K562 (cell line): Measurements from ENCODE around the gene PHF10. TPM values are rescaled to one million over a fixed set of nuclear protein-coding genes. Genes with fewer than 3 reads are reported as not detected.

Experiments
- C11orf30 ChIP-seq: fragments of 450-650 bp; IDR thresholded peaks from 2 replicates; pipeline ENCODE4 v1.6.1; 2016; ENCODE audit warnings: low read depth, mild to moderate bottlenecking
- DNMT1 ChIP-seq: fragments of 450-650 bp; IDR thresholded peaks from 2 replicates; pipeline ENCODE4 v1.6.1; 2016; ENCODE audit warnings: antibody characterized with exemption, mild to moderate bottlenecking
- EHMT2 ChIP-seq: fragments of 450-650 bp; IDR thresholded peaks from 2 replicates; pipeline ENCODE4 v1.6.1; 2018; ENCODE audit warnings: antibody characterized with exemption
- ELK1 ChIP-seq: sonication (generic); formaldehyde crosslinking; IDR thresholded peaks from 2 replicates; pipeline ENCODE4 v1.8.1; 2022; ENCODE audit warnings: missing genetic modification reagents
- EP300 ChIP-seq: IDR thresholded peaks from 2 replicates; pipeline ENCODE4 v1.6.1; 2012; ENCODE audit warnings: low read length, improper control_type of control experiment
- GTF2F1 ChIP-seq: IDR thresholded peaks from 2 replicates; pipeline ENCODE4 v1.6.1; 2011; ENCODE audit warnings: low read depth, low read length, improper control_type of control experiment
- KDM2B ChIP-seq: fragments of 250-450 bp; sonication (Bioruptor Pico); IDR thresholded peaks from 2 replicates; pipeline ENCODE4 v1.8.0; 2021; ENCODE audit warnings: mild to moderate bottlenecking, moderate library complexity
- PCBP1 ChIP-seq: fragments of 200-400 bp; formaldehyde crosslinking; IDR thresholded peaks from 2 replicates; pipeline ENCODE4 v1.6.1; 2018; ENCODE audit warnings: mild to moderate bottlenecking, low read depth, low read length; ENCODE audit not compliant: poor library complexity, severe bottlenecking
- PHTF2 ChIP-seq: fragments of 250-450 bp; sonication (Bioruptor Pico); IDR thresholded peaks from 2 replicates; pipeline ENCODE4 v1.5.0; 2021; ENCODE audit warnings: mild to moderate bottlenecking
- PRDM10 ChIP-seq: fragments of 450-650 bp; IDR thresholded peaks from 2 replicates; pipeline ENCODE4 v1.6.1; 2018; ENCODE audit not compliant: partially characterized antibody
- RUNX1 ChIP-seq: sonication (generic); IDR thresholded peaks from 2 replicates; pipeline ENCODE4 v1.6.1; 2016; ENCODE audit warnings: antibody characterized with exemption, low read depth
- ZNF668 ChIP-seq: fragments of 250-450 bp; sonication (Bioruptor Pico); IDR thresholded peaks from 2 replicates; pipeline ENCODE4 v1.8.0; 2022; ENCODE audit warnings: mild to moderate bottlenecking, inconsistent platforms
- ZNF717 ChIP-seq: fragments of 250-450 bp; sonication (Bioruptor Pico); IDR thresholded peaks from 2 replicates; pipeline ENCODE4 v1.5.0; 2021
- ZSCAN32 ChIP-seq: fragments of 450-650 bp; formaldehyde crosslinking; IDR thresholded peaks from 2 replicates; pipeline ENCODE4 v1.4.0; 2020; ENCODE audit warnings: mild to moderate bottlenecking, moderate library complexity
- polyA plus RNA-seq, 8 experiments: library from polyadenylated mRNA; depleted of rRNA in 4 of 8; stranded (reverse) in 5 of 8; unstranded in 3 of 8; fragments of >200 nt; fragmentation: Nextera tagmentation in 2 of 8; fragmentation: Illumina TruSeq in 1 of 8; extraction: Ambion mirVana in 2 of 8; extraction: Trizol in 1 of 8; gene quantifications; 2 replicates each; pipeline versions ENCODE4 v1.2.1 to v1.2.3, GENCODE V29; 2011 to 2014; ENCODE audit warnings: inconsistent platforms in 1 of 8, missing spikeins in 1 of 8
- total RNA-seq, 7 experiments: library from RNA; depleted of rRNA in 6 of 7; stranded (reverse); fragments of >200 nt in 6 of 7; fragmentation: Illumina TruSeq in 2 of 7; extraction: Trizol in 2 of 7; gene quantifications; 2 replicates each; pipeline versions ENCODE4 v1.2.1 to v1.2.3, GENCODE V29; 2011 to 2021; ENCODE audit warnings: low replicate concordance in 1 of 7
- TF ChIP-seq, protein P1 (sequence below), 2 experiments: fragments of 150-350 bp in 1 of 2; IDR thresholded peaks; 2 replicates each; pipeline ENCODE4 v1.6.1; 2012 to 2016; ENCODE audit warnings: low read depth in 2 of 2, low read length in 2 of 2, mild to moderate bottlenecking in 1 of 2, moderate library complexity in 1 of 2
- TF ChIP-seq, protein P2 (sequence below): fragments of 450-650 bp; formaldehyde crosslinking; IDR thresholded peaks from 2 replicates; pipeline ENCODE4 v1.4.0; 2020; ENCODE audit warnings: mild to moderate bottlenecking, moderate library complexity

The PHF10 gene
- total and polyA plus RNA-seq, 9 of the 15 experiments (the other 6 are each of a cell fraction or from before 2014, with no cell fraction given): 23.9 to 88.9 (median 46.0) TPM

DNA sequence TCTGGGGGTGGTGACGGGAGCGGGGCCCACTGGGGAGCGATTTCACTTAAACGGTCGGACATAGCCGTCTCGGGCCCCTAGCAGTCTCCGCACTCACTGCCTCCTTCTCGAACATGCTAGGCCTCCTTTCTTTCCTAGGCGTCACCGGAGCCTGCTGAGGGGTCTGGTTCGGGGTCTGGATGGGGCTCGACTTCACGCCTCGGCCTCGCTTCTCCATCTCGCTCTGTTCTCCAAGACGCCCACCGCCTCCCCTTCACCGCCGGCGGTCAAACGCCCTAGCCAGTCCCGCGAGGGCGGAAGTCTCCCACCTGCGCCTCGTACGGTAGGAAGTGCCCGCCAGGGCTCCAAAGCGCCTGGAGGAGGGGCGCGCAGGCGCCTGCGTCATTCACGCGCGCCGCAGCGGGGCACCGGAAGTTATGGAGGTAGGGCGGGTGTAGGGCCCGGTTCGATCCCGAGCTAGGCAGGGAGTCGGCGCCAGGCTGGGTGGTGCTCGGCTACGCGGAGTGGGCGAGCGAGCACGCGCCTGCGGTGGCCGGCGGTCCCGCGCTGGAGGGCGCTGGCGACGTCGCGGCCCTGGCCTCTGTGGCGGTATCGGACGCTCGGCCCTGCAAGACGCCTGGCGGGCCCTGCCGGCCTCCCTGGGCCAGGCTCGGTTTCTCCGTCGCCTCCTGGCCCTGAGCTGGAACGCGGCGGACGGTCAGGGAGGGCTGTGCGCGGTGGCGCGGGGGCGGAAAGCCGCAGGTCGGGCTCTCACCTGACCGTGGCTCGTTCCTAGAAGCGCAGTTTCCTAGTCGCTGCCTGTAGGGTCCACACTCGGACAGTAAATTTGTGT, 27.2 kb upstream of the PHF10 start, which contains the start of the genes DYNLT2 and ERMARD (continued):
- TF ChIP-seq GTF2F1 (peak; percentile 91), C11orf30 (peak; percentile 96), ZNF717 (no peak), ELK1 (CRISPR knock-in tag) (peak; percentile 97), PRDM10 (peak; percentile 39), EHMT2 (no peak), EP300 (peak; percentile 40; the same call in 1 of the 2 replicates), ZNF668 (no peak), ZSCAN32 (no peak), DNMT1 (no peak), RUNX1 (peak; percentile 24; the same call in 1 of the 2 replicates), KDM2B (CRISPR knock-in tag) (no peak; the same call in 1 of the 2 replicates), PCBP1 (peak; percentile 98), PHTF2 (CRISPR knock-in tag) (0 out of 2 replicates have a peak, but pooled peaks have one; percentile 30)
- TF ChIP-seq, protein P1, sequence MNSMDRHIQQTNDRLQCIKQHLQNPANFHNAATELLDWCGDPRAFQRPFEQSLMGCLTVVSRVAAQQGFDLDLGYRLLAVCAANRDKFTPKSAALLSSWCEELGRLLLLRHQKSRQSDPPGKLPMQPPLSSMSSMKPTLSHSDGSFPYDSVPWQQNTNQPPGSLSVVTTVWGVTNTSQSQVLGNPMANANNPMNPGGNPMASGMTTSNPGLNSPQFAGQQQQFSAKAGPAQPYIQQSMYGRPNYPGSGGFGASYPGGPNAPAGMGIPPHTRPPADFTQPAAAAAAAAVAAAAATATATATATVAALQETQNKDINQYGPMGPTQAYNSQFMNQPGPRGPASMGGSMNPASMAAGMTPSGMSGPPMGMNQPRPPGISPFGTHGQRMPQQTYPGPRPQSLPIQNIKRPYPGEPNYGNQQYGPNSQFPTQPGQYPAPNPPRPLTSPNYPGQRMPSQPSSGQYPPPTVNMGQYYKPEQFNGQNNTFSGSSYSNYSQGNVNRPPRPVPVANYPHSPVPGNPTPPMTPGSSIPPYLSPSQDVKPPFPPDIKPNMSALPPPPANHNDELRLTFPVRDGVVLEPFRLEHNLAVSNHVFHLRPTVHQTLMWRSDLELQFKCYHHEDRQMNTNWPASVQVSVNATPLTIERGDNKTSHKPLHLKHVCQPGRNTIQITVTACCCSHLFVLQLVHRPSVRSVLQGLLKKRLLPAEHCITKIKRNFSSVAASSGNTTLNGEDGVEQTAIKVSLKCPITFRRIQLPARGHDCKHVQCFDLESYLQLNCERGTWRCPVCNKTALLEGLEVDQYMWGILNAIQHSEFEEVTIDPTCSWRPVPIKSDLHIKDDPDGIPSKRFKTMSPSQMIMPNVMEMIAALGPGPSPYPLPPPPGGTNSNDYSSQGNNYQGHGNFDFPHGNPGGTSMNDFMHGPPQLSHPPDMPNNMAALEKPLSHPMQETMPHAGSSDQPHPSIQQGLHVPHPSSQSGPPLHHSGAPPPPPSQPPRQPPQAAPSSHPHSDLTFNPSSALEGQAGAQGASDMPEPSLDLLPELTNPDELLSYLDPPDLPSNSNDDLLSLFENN (IDR thresholded peaks at IDR 0.05; ENCODE audit: low read depth in 2 of 2, low read length in 2 of 2): peak in 1 of 2 experiments; percentile 51; a peak in 2 of 4 replicates
- TF ChIP-seq, protein P2, sequence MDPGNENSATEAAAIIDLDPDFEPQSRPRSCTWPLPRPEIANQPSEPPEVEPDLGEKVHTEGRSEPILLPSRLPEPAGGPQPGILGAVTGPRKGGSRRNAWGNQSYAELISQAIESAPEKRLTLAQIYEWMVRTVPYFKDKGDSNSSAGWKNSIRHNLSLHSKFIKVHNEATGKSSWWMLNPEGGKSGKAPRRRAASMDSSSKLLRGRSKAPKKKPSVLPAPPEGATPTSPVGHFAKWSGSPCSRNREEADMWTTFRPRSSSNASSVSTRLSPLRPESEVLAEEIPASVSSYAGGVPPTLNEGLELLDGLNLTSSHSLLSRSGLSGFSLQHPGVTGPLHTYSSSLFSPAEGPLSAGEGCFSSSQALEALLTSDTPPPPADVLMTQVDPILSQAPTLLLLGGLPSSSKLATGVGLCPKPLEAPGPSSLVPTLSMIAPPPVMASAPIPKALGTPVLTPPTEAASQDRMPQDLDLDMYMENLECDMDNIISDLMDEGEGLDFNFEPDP (CRISPR knock-in tag): no peak
